Gastroesophageal sphincter (tissue), 4 donors: ENCODE measurements around the gene GPRC5D. TPM values are rescaled to one million over a fixed set of nuclear protein-coding genes. Genes with fewer than 3 reads are reported as not detected.

Experiments used
- ATAC-seq: fragments of 150-250 bp; one replicate; pipeline ENCODE4 v1.9.1; 2016; ENCODE audit warnings: mild to moderate bottlenecking, moderate library complexity
- H3K27ac ChIP-seq, 4 donors: fragments of 200-600 bp; sonication (generic) in 3 of 4; 1 replicate in 3 of 4; 2 replicates in 1 of 4; pipeline ENCODE4 v1.5.1; 2016 to 2019
- H3K27me3 ChIP-seq: fragments of 200-600 bp; sonication (generic); one replicate; pipeline ENCODE4 v1.5.1; 2019
- H3K36me3 ChIP-seq, 2 donors: fragments of 200-600 bp; sonication (generic); one replicate each; pipeline ENCODE4 v1.5.1; 2019; ENCODE audit warnings: control low read depth in 1 of 2
- H3K4me1 ChIP-seq, 3 donors: fragments of 200-600 bp; sonication (generic); 1 replicate in 2 of 3; 2 replicates in 1 of 3; pipeline ENCODE4 v1.5.1; 2016 to 2019; ENCODE audit warnings: control low read depth in 2 of 3
- H3K4me3 ChIP-seq, 2 donors: fragments of 200-600 bp; sonication (generic); one replicate each; pipeline ENCODE4 v1.5.1; 2019; ENCODE audit warnings: mild to moderate bottlenecking in 1 of 2, moderate library complexity in 1 of 2
- H3K9me3 ChIP-seq, 3 donors: fragments of 200-600 bp; sonication (generic); one replicate each; pipeline ENCODE4 v1.5.1; 2017 to 2019; ENCODE audit warnings: control low read depth in 2 of 3
- EP300 ChIP-seq: sonication (generic); formaldehyde crosslinking; IDR thresholded peaks from one replicate; pipeline ENCODE4 v1.6.1; 2017; ENCODE audit warnings: antibody characterized with exemption, mild to moderate bottlenecking
- POLR2A ChIP-seq, 2 donors: fragments of 450-650 bp; IDR thresholded peaks; one replicate each; pipeline ENCODE4 v1.6.1; 2017; ENCODE audit warnings: antibody characterized with exemption in 2 of 2, mild to moderate bottlenecking in 2 of 2, moderate library complexity in 1 of 2
- POLR2AphosphoS5 ChIP-seq: sonication (generic); formaldehyde crosslinking; IDR thresholded peaks from one replicate; pipeline ENCODE4 v1.6.1; 2017; ENCODE audit warnings: antibody characterized with exemption
- WGBS, 2 donors: methylation state at CpG; one replicate each; pipeline ENCODE4 v1.1.5; 2018; ENCODE audit warnings: low coverage in 1 of 2; 5-methylcytosine and 5-hydroxymethylcytosine counted together
- total RNA-seq, 4 donors: library from RNA; depleted of rRNA; stranded (reverse); fragments of >200 nt; gene quantifications; one replicate each; pipeline ENCODE4 v1.1.0, GENCODE V29; 2016
- TF ChIP-seq, protein P1 (sequence below), 4 experiments: fragments of 200-600 bp in 2 of 4; fragments of 450-650 bp in 2 of 4; sonication (generic) in 1 of 4; IDR thresholded peaks; one replicate each; pipeline ENCODE4 v1.5.1; 2017 to 2019; ENCODE audit warnings: antibody characterized with exemption in 4 of 4, mild to moderate bottlenecking in 2 of 4, moderate library complexity in 2 of 4

Gene GPRC5D
- total RNA-seq, 4 donors from 2014 or later, result not detected

GRCh38 chr12:12927211-12928079 is 24.5 kb downstream of the GPRC5D start:
- no peaks in the 10 kb centered on the region for H3K27me3 ChIP-seq
- no peaks in the 10 kb centered on the region for H3K4me1 ChIP-seq
- peak; percentile 63 for ATAC-seq
- 21 to 61% methylated on average over 12 to 17 of the region's 27 CpGs for WGBS, 2 donors
- TF ChIP-seq, protein P1, sequence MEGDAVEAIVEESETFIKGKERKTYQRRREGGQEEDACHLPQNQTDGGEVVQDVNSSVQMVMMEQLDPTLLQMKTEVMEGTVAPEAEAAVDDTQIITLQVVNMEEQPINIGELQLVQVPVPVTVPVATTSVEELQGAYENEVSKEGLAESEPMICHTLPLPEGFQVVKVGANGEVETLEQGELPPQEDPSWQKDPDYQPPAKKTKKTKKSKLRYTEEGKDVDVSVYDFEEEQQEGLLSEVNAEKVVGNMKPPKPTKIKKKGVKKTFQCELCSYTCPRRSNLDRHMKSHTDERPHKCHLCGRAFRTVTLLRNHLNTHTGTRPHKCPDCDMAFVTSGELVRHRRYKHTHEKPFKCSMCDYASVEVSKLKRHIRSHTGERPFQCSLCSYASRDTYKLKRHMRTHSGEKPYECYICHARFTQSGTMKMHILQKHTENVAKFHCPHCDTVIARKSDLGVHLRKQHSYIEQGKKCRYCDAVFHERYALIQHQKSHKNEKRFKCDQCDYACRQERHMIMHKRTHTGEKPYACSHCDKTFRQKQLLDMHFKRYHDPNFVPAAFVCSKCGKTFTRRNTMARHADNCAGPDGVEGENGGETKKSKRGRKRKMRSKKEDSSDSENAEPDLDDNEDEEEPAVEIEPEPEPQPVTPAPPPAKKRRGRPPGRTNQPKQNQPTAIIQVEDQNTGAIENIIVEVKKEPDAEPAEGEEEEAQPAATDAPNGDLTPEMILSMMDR (IDR thresholded peaks at IDR 0.05), result no peak
- TF ChIP-seq POLR2A (IDR thresholded peaks at IDR 0.05), result no peak
- TF ChIP-seq EP300, result no peak
- no peak for TF ChIP-seq POLR2AphosphoS5
- no peak overlapping the region for H3K27ac ChIP-seq
- H3K9me3 ChIP-seq, result no peaks in the 10 kb centered on the region
- H3K36me3 ChIP-seq, result no peaks in the 10 kb centered on the region
- peak overlapping the region; percentile 6 to 43 for H3K4me3 ChIP-seq

DNA sequence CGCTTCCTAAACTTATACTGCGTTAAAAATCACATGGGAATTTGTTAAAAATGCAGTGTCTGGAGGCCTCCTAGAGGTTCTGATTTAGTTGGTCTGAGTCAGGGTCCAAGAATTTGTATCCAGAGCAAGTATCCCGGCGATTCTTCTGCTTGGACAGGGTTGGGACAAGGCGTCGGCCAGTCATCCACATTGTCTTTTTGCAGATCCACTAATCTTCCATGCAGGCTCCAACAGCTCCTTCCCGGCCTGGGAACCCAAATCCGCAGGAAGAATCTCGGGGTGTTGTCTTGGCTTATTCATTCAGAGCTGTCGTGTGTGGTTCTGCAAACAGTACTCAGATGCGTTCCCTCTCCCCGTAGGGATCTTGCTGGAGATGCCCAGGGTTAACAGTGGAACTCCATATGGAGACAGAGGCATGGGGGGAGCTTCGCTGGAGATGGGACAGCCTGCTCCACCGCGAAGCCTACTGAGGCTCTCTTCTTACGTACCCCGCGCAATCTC is 25.3 kb downstream of the GPRC5D start:
- WGBS, 2 donors, result 85 to 88% methylated on average over 13 to 16 of the region's 18 CpGs
- Histone ChIP-seq H3K4me1 (no peaks in the 10 kb centered on the region), H3K27me3 (no peaks in the 10 kb centered on the region), H3K4me3 (no peak overlapping the region), H3K9me3 (no peaks in the 10 kb centered on the region), H3K36me3 (no peaks in the 10 kb centered on the region), H3K27ac (no peak overlapping the region)
- TF ChIP-seq EP300 (no peak), POLR2A (IDR thresholded peaks at IDR 0.05) (no peak), POLR2AphosphoS5 (no peak)
- TF ChIP-seq, protein P1 (IDR thresholded peaks at IDR 0.05), result no peak
- ATAC-seq, result no peak

- ATAC-seq, result no peak
Observed at GRCh38 chr12:12925388-12925787, 26.6 kb downstream of the GPRC5D start.

DNA sequence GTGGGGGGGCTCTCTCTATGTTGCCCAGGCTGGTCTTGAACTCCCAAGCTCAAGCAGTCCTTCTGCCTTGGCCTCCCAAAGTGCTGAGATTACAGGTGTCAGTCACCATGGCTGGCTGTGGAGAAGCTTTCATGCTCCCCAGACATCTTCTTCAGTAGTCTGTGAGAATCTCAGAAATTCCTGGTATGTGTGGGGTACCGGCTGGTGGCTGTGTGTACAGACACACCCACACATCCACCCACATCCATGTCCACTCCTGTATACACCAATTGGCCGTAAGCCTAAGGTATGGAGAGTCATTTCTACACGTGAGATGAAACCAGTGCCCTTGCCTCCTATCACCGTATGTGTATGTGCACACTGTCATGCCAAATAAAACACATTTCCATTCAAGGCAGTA is 27.8 kb downstream of the GPRC5D start:
- no peaks in the 10 kb centered on the region for H3K27me3 ChIP-seq
- no peak for ATAC-seq
- no peak overlapping the region for H3K4me3 ChIP-seq
- no peaks in the 10 kb centered on the region for H3K4me1 ChIP-seq
- 80 to 95% methylated on average over 1 to 4 of the region's 4 CpGs for WGBS, 2 donors
- H3K9me3 ChIP-seq, result no peaks in the 10 kb centered on the region
- H3K27ac ChIP-seq, result no peak overlapping the region
- no peaks in the 10 kb centered on the region for H3K36me3 ChIP-seq
- no peak for TF ChIP-seq POLR2AphosphoS5
- TF ChIP-seq POLR2A (IDR thresholded peaks at IDR 0.05), result no peak
- TF ChIP-seq EP300, result no peak
- TF ChIP-seq, protein P1 (IDR thresholded peaks at IDR 0.05), result no peak

More at GRCh38 chr12:12925388-12925787, 26.6 kb downstream of the GPRC5D start:
- H3K4me1 ChIP-seq, result no peaks in the 10 kb centered on the region
- TF ChIP-seq, protein P1 (IDR thresholded peaks at IDR 0.05), result no peak
- TF ChIP-seq EP300, result no peak
- TF ChIP-seq POLR2A (IDR thresholded peaks at IDR 0.05), result no peak
- TF ChIP-seq POLR2AphosphoS5, result no peak
- no peaks in the 10 kb centered on the region for H3K27me3 ChIP-seq
- H3K9me3 ChIP-seq, result no peaks in the 10 kb centered on the region
- H3K4me3 ChIP-seq, result no peak overlapping the region
- WGBS, 2 donors, result 6 to 13% methylated on average over 1 of the region's 1 CpG
- no peaks in the 10 kb centered on the region for H3K36me3 ChIP-seq
- peak overlapping the region in 1 of 4 donors; percentile 10 for H3K27ac ChIP-seq

DNA sequence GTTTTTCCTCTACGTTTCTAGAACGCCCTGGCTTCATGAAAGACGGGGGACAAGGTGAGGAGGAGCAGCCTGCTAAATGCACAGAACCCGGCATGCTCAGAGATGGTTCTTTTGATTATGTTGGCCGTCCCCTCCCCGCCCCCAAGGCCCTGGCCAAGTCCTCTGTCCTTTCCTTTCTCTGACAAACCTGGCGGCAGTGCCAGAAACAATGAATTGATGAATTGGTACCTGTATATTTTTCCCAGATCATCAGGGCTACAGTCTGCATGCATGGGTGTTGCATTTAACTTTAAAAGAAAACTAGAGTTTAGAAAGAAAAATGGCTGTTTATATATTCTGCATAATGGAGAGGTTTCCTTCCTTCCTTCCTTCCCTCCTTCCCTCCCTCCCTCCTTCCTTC is 29.0 kb downstream of the GPRC5D start:
- H3K36me3 ChIP-seq, result no peaks in the 10 kb centered on the region
- TF ChIP-seq POLR2A (IDR thresholded peaks at IDR 0.05), result no peak
- TF ChIP-seq EP300, result no peak
- TF ChIP-seq, protein P1 (IDR thresholded peaks at IDR 0.05), result no peak
- TF ChIP-seq POLR2AphosphoS5, result no peak
- H3K27ac ChIP-seq, result no peak overlapping the region
- WGBS, 2 donors, result 86 to 96% methylated on average over 6 to 7 of the region's 7 CpGs
- H3K9me3 ChIP-seq, result no peaks in the 10 kb centered on the region
- ATAC-seq, result no peak
- H3K27me3 ChIP-seq, result no peaks in the 10 kb centered on the region
- no peak overlapping the region for H3K4me3 ChIP-seq
- H3K4me1 ChIP-seq, result no peaks in the 10 kb centered on the region
